Activated T-cell treated with anti-CD3 and anti-CD28 coated beads, Interleukin-2, amount 50 U/mL, for 4 hours (primary cell): ENCODE results near the gene UEVLD. TPM values are rescaled to one million over a fixed set of nuclear protein-coding genes. Genes with fewer than 3 reads are reported as not detected.

Experiments
- ATAC-seq, 2 donors: fragments of 200-7000 bp; cut with Tn5 transposase; one replicate each; pipeline ENCODE4 v1.10.0; 2021
- DNase-seq: peaks from one replicate; pipeline ENCODE4 v3.0.0-alpha.2; 2020
- H3K27me3 Mint-ChIP-seq: one replicate; pipeline ENCODE4 v1.8.0; 2021; ENCODE audit warnings: low read depth, mixed read lengths
- H3K36me3 Mint-ChIP-seq: one replicate; pipeline ENCODE4 v1.8.0; 2022; ENCODE audit warnings: mixed read lengths; ENCODE audit not compliant: insufficient read depth
- H3K4me1 Mint-ChIP-seq: one replicate; pipeline ENCODE4 v1.8.0; 2021; ENCODE audit warnings: low read depth, mixed read lengths
- H3K4me3 Mint-ChIP-seq: one replicate; pipeline ENCODE4 v1.8.0; 2021; ENCODE audit warnings: mild to moderate bottlenecking, moderate library complexity, mixed read lengths
- H3K9me3 Mint-ChIP-seq: one replicate; pipeline ENCODE4 v1.8.0; 2021; ENCODE audit warnings: mixed read lengths
- total RNA-seq, 3 donors: library from RNA; stranded (reverse); gene quantifications; one replicate each; pipeline ENCODE4 v1.2.1, GENCODE V29; 2021

Gene UEVLD
- total RNA-seq, 3 donors from 2014 or later: 9.5 to 11.6 (median 10.8) TPM

DNA sequence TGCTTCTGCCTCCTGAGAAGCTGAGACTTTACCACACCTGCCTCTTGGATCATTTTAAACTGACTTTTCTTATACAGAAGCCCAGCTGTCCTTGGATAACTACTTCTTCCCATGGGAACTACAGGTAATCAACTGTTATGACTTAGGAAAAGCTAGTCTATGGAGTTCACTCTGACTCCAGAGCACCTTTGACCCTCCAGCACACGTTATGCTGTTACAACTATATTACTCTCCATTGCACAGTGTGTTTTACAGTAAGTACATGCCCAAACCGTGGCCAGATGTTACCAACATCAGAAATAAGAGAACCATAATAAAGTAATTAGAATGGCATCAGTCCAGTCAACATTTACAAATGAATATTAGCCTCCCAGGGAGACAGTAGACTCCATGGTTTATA lies 40.5 kb downstream of the UEVLD start:
- DNase-seq: no peak
- Mint-ChIP-seq H3K9me3 (no peaks in the 10 kb centered on the region), H3K4me3 (no peak overlapping the region), H3K27me3 (no peaks in the 10 kb centered on the region), H3K4me1 (no peaks in the 10 kb centered on the region), H3K36me3 (peaks cover 13% of the 10 kb centered on the region)
- ATAC-seq: no peak

GRCh38 chr11:18540207-18541009 lies 48.1 kb downstream of the UEVLD start:
- Mint-ChIP-seq H3K27me3 (no peaks in the 10 kb centered on the region), H3K4me3 (no peak overlapping the region), H3K9me3 (no peaks in the 10 kb centered on the region), H3K36me3 (peaks cover 7% of the 10 kb centered on the region), H3K4me1 (peaks cover 3% of the 10 kb centered on the region)
- DNase-seq (no peak), ATAC-seq (peak in 1 of 2 donors; percentile 51)

- H3K4me3 Mint-ChIP-seq: no peak overlapping the region
- ATAC-seq (no peak), DNase-seq (no peak)
- H3K27me3 Mint-ChIP-seq: no peaks in the 10 kb centered on the region
- peaks cover 3% of the 10 kb centered on the region for H3K4me1 Mint-ChIP-seq
- no peaks in the 10 kb centered on the region for H3K9me3 Mint-ChIP-seq
- peaks cover 2% of the 10 kb centered on the region for H3K36me3 Mint-ChIP-seq
Observed at GRCh38 chr11:18536209-18536608, 52.3 kb downstream of the UEVLD start.

GRCh38 chr11:18534245-18534644 lies 54.3 kb downstream of the UEVLD start:
- Mint-ChIP-seq H3K27me3 (no peaks in the 10 kb centered on the region), H3K4me1 (no peaks in the 10 kb centered on the region), H3K4me3 (no peak overlapping the region)

GRCh38 chr11:18533365-18533764 lies 55.2 kb downstream of the UEVLD start:
- Mint-ChIP-seq H3K36me3 (peaks cover 2% of the 10 kb centered on the region), H3K4me3 (no peak overlapping the region), H3K27me3 (no peaks in the 10 kb centered on the region), H3K9me3 (no peaks in the 10 kb centered on the region), H3K4me1 (peaks cover 4% of the 10 kb centered on the region)
- no peak for ATAC-seq
- no peak for DNase-seq

More at GRCh38 chr11:18534245-18534644, 54.3 kb downstream of the UEVLD start:
- no peaks in the 10 kb centered on the region for H3K9me3 Mint-ChIP-seq
- ATAC-seq (no peak), DNase-seq (no peak)
- peaks cover 2% of the 10 kb centered on the region for H3K36me3 Mint-ChIP-seq

DNA sequence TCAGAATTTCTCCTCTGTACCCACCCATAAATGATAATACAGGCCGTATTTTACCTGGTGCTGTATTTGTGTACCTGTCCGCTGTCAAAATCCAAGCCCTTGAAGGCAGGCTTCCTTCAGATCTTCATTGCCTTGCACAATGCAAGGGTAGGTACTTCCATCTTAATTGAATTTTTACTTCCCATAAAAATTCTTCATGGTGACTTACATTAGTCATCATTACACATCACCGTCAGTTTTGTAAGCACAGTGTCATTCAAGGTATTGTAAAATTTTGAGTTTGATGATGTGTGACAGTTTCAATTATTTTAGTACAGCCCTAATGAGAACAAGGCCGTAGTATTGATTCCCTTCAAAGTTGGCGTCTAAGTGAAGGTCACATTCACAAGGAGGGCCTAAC lies 61.0 kb downstream of the UEVLD start:
- DNase-seq (no peak), ATAC-seq (no peak)
- H3K4me1 Mint-ChIP-seq: peaks cover 36% of the 10 kb centered on the region
- no peaks in the 10 kb centered on the region for H3K9me3 Mint-ChIP-seq
- H3K27me3 Mint-ChIP-seq: no peaks in the 10 kb centered on the region
- peak overlapping the region; percentile 99 for H3K4me3 Mint-ChIP-seq
- peaks cover 11% of the 10 kb centered on the region for H3K36me3 Mint-ChIP-seq

GRCh38 chr11:18526521-18527296 lies 61.8 kb downstream of the UEVLD start, which contains the start of gene TSG101:
TSG101 (minus strand) TSS chr11:18526942; CDS start chr11:18526816, 126 bp downstream.
- no peaks in the 10 kb centered on the region for H3K27me3 Mint-ChIP-seq
- no peaks in the 10 kb centered on the region for H3K9me3 Mint-ChIP-seq
- peaks cover 43% of the 10 kb centered on the region for H3K4me1 Mint-ChIP-seq
- H3K4me3 Mint-ChIP-seq: peak within 1 kb of the TSS; percentile 99
- DNase-seq (peak; percentile 87), ATAC-seq (peak; percentile 92 to 95)
- peaks cover 18% of the 10 kb centered on the region for H3K36me3 Mint-ChIP-seq

GRCh38 chr11:18526130-18526520 lies 62.4 kb downstream of the UEVLD start:
- peak overlapping the region; percentile 99 for H3K4me3 Mint-ChIP-seq
- no peaks in the 10 kb centered on the region for H3K27me3 Mint-ChIP-seq
- H3K4me1 Mint-ChIP-seq: peaks cover 43% of the 10 kb centered on the region
- DNase-seq: no peak
- H3K9me3 Mint-ChIP-seq: no peaks in the 10 kb centered on the region
- no peak for ATAC-seq
- H3K36me3 Mint-ChIP-seq: peaks cover 18% of the 10 kb centered on the region

DNA sequence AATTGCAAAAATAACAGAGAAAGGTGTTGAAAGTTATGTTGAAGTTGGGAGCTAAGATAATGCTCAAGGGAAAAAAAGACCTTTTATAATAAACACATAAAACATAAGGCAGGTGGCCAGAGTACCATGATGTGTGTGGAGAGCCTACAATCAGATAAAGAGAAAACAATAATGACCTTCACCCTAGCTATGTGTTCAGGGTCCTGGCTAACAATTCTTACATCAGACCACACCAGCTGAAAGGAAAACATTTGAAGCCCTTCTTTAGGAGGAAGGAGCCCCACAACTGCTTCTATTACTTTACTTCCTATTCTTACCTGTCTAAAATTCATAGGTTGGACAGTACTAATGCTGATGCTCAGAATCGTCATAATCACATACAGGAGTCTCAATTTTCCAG lies 64.3 kb downstream of the UEVLD start:
- Mint-ChIP-seq H3K4me1 (peaks cover 51% of the 10 kb centered on the region), H3K36me3 (peaks cover 20% of the 10 kb centered on the region), H3K4me3 (no peak overlapping the region), H3K27me3 (no peaks in the 10 kb centered on the region), H3K9me3 (no peaks in the 10 kb centered on the region)
- DNase-seq: no peak
- ATAC-seq: no peak

DNA sequence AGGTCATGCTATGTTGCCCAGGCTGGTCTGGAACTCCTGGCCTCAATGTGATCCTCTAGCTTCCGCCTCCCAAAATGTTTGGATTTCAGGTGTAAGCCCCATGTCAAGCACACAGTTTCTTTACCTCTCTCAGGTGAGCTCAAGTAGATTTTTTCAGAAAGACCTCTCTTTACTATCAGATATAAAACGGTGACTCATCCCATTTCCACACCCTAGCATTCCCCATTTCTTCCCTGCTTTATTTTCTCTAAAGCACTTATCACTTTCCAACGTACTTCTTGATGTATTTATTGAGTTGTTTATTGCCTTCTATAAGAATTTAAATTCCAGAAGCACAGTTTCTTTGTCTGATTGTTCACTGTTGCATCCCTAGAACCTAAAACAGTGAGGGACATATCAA lies 65.5 kb downstream of the UEVLD start:
- H3K4me1 Mint-ChIP-seq: peaks cover 47% of the 10 kb centered on the region
- ATAC-seq (no peak), DNase-seq (no peak)
- peaks cover 24% of the 10 kb centered on the region for H3K36me3 Mint-ChIP-seq
- no peaks in the 10 kb centered on the region for H3K27me3 Mint-ChIP-seq
- H3K9me3 Mint-ChIP-seq: no peaks in the 10 kb centered on the region
- no peak overlapping the region for H3K4me3 Mint-ChIP-seq

DNA sequence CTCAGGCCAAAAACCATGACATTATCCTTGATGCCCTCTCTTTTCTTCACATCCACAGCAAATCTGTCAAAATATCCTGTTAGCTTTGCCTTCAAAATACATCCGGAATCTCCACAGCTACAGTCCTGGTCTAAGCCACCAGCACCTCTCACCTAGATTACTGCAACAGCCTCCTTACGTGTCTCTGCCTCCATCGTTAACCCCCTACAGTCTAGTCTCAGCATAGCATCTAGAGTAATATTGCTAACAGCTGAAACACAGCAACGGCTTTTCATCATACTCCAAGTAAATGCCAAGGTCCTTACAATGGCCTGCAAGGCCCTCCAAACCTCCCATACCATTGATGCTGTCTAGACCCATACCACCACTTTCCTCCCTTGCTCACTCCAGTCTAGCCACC lies 66.1 kb downstream of the UEVLD start:
- no peaks in the 10 kb centered on the region for H3K9me3 Mint-ChIP-seq
- no peak for DNase-seq
- peaks cover 41% of the 10 kb centered on the region for H3K4me1 Mint-ChIP-seq
- peaks cover 24% of the 10 kb centered on the region for H3K36me3 Mint-ChIP-seq
- H3K4me3 Mint-ChIP-seq: no peak overlapping the region
- no peaks in the 10 kb centered on the region for H3K27me3 Mint-ChIP-seq
- ATAC-seq: no peak

DNA sequence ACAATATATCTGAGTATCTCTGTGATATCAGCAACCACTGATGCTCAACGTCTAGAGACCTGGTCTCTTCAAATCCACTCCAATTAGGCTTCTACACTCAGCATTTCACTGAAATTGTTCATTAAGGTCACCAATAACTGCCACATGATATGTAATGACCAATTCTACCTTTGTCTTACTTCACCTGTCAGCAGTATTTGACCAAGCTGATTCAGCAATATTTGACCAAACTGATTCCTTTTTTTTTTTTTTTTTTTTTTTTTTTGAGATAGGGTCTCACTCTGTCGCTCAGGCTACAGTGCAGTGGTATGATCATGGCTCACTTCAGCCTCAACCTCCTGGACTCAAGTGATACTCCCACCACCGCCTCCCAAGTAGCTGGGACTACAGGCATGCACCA lies 67.4 kb downstream of the UEVLD start:
- Mint-ChIP-seq H3K4me1 (peaks cover 37% of the 10 kb centered on the region), H3K9me3 (no peaks in the 10 kb centered on the region), H3K27me3 (no peaks in the 10 kb centered on the region), H3K36me3 (peaks cover 24% of the 10 kb centered on the region), H3K4me3 (no peak overlapping the region)
- DNase-seq (no peak), ATAC-seq (no peak)

- peaks cover 47% of the 10 kb centered on the region for H3K36me3 Mint-ChIP-seq
Observed at GRCh38 chr11:18502352-18502751, 86.2 kb downstream of the UEVLD start.

DNA sequence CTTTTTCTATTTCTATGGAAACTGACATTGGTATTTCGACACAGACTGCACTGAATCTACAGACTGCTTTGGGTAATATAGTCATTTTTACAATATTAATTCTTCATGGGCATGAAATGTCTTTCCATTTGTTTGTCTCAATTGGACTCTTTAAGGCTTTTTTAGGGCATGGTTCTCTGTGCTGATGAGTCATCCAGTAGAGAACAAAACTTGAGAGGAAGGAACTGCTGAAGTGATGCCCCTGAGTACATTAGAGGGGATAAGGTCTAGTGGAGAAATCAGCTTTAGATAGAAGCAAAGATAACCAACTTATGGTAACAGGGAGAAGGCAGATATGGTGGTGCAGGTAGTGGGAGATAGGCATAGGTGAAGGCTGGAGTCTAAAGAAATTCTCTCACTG lies 86.9 kb downstream of the UEVLD start:
- H3K9me3 Mint-ChIP-seq: no peaks in the 10 kb centered on the region
- no peak for DNase-seq

More at GRCh38 chr11:18502352-18502751, 86.2 kb downstream of the UEVLD start:
- Mint-ChIP-seq H3K27me3 (no peaks in the 10 kb centered on the region), H3K4me3 (no peak overlapping the region), H3K9me3 (no peaks in the 10 kb centered on the region), H3K4me1 (no peaks in the 10 kb centered on the region)
- ATAC-seq (no peak), DNase-seq (no peak)

GRCh38 chr11:18498039-18498438 lies 90.5 kb downstream of the UEVLD start:
- H3K4me1 Mint-ChIP-seq: peaks cover 5% of the 10 kb centered on the region
- no peak overlapping the region for H3K4me3 Mint-ChIP-seq
- DNase-seq (no peak), ATAC-seq (no peak)
- no peaks in the 10 kb centered on the region for H3K9me3 Mint-ChIP-seq
- no peaks in the 10 kb centered on the region for H3K27me3 Mint-ChIP-seq
- H3K36me3 Mint-ChIP-seq: peaks cover 55% of the 10 kb centered on the region

More for the DNA sequence above, 86.9 kb downstream of the UEVLD start:
- Mint-ChIP-seq H3K27me3 (no peaks in the 10 kb centered on the region), H3K36me3 (peaks cover 43% of the 10 kb centered on the region), H3K4me1 (no peaks in the 10 kb centered on the region), H3K4me3 (no peak overlapping the region)
- no peak for ATAC-seq
